ENCODE data around the gene B4GALNT4.
"Not testable (repeated sequence)": the region's sequence is repeated elsewhere in the genome, so short reads cannot be mapped to it uniquely, and the experiment has no call there.

B4GALNT4 gene

GRCh38 chr11:394034-394857 lies 24.9 kb downstream of the B4GALNT4 start, which contains the start of gene PKP3:
Gene PKP3, plus strand, starts transcription at chr11:394209. Its CDS starts 84 bp downstream, at chr11:394293.
- DNase-seq: no peak

- no peak for DNase-seq
These were observed 25.8 kb downstream of the B4GALNT4 start for GRCh38 chr11:394858-395655.

GRCh38 chr11:395866-396265 lies 26.6 kb downstream of the B4GALNT4 start:
- DNase-seq: no peak

GRCh38 chr11:396511-396947 lies 27.2 kb downstream of the B4GALNT4 start:
- DNase-seq: no peak

GRCh38 chr11:396948-397548 lies 27.7 kb downstream of the B4GALNT4 start:
- peak; percentile 60 for DNase-seq

GRCh38 chr11:398826-399225 lies 29.5 kb downstream of the B4GALNT4 start:
- no peak for DNase-seq

GRCh38 chr11:399731-400211 lies 30.5 kb downstream of the B4GALNT4 start:
- no peak for DNase-seq

- no peak for DNase-seq
These were observed 31.0 kb downstream of the B4GALNT4 start for GRCh38 chr11:400241-400689.

- DNase-seq: not testable (repeated sequence)
These were observed 31.9 kb downstream of the B4GALNT4 start for GRCh38 chr11:401196-401595.

- DNase-seq: no peak
These were observed 33.9 kb downstream of the B4GALNT4 start for GRCh38 chr11:403021-403760.

- no peak for DNase-seq
These were observed 34.6 kb downstream of the B4GALNT4 start for GRCh38 chr11:403761-404431.

GRCh38 chr11:404551-405264 lies 35.4 kb downstream of the B4GALNT4 start:
- no peak for DNase-seq

- no peak for DNase-seq
These were observed 36.1 kb downstream of the B4GALNT4 start for GRCh38 chr11:405323-405953.

GRCh38 chr11:405954-406795 lies 36.9 kb downstream of the B4GALNT4 start:
- no peak for DNase-seq

- peak; percentile 90 for DNase-seq
These were observed 37.7 kb downstream of the B4GALNT4 start for GRCh38 chr11:406796-407650.

- no peak for DNase-seq
These were observed 38.4 kb downstream of the B4GALNT4 start for GRCh38 chr11:407651-408123.

- no peak for DNase-seq
These were observed 39.1 kb downstream of the B4GALNT4 start for GRCh38 chr11:408154-409007.
